H1 (cell line): ENCODE measurements around the gene SLCO2A1. TPM values are rescaled to one million over a fixed set of nuclear protein-coding genes. Genes with fewer than 3 reads are reported as not detected.

Experiments used
- CEBPB ChIP-seq: IDR thresholded peaks from 2 replicates; pipeline ENCODE4 v1.6.1; 2012; ENCODE audit warnings: low read depth, low read length
- CTCF ChIP-seq, 3 experiments: IDR thresholded peaks; 1 replicate in 2 of 3; 2 replicates in 1 of 3; pipeline versions ENCODE4 v1.5.1 to v1.6.1; 2011; ENCODE audit warnings: low read length in 3 of 3, mild to moderate bottlenecking in 3 of 3, inconsistent platforms in 2 of 3, low read depth in 1 of 3, moderate library complexity in 1 of 3; ENCODE audit not compliant: insufficient read depth in 1 of 3; ENCODE audit errors: control extremely low read depth in 1 of 3
- RBBP5 ChIP-seq: IDR thresholded peaks from 2 replicates; pipeline ENCODE4 v1.7.1; 2012; ENCODE audit warnings: low read depth, mild to moderate bottlenecking, inconsistent platforms, low read length, moderate library complexity, borderline replicate concordance
- polyA plus RNA-seq, 7 experiments: library from polyadenylated mRNA; depleted of rRNA in 3 of 7; stranded (reverse) in 5 of 7; unstranded in 2 of 7; fragments of >200 nt in 5 of 7; fragments of 200-250 nt in 2 of 7; gene quantifications; 1 replicate in 5 of 7; 2 replicates in 1 of 7; 4 replicates in 1 of 7; pipeline versions ENCODE4 v1.2.1 to v1.2.3, GENCODE V29; 2011 to 2013; ENCODE audit warnings: missing spikeins in 2 of 7, mixed read lengths in 2 of 7
- total RNA-seq: library from RNA; stranded (reverse); fragmentation: NEBNext Ultra II Directional; extraction: Animal tissue kit (Norgen Biotek cat#: 25700); gene quantifications from 2 replicates; pipeline ENCODE4 v1.2.1, GENCODE V29; 2021

SLCO2A1 gene
- total and polyA plus RNA-seq, 2 of the 8 experiments (the other 6 are each of a cell fraction or from before 2014, with no cell fraction given) = 1.1 to 2.3 TPM

- no peak for TF ChIP-seq CTCF (IDR thresholded peaks at IDR 0.05; ENCODE audit: control extremely low read depth in 1 of 3, insufficient read depth in 1 of 3, low read depth in 1 of 3, low read length in 3 of 3)
- TF ChIP-seq CEBPB = no peak
- no peak for TF ChIP-seq RBBP5
These were observed 48.6 kb upstream of the SLCO2A1 start (continued) for GRCh38 chr3:134078169-134078831.
